GM12801 (cell line): ENCODE measurements around the gene CFHR5.
"Not testable (repeated sequence)": the region's sequence is repeated elsewhere in the genome, so short reads cannot be mapped to it uniquely, and the experiment has no call there.

Experiments
- TF ChIP-seq, protein P1 (sequence below): IDR thresholded peaks from one replicate; pipeline ENCODE4 v1.5.1; 2011; ENCODE audit warnings: control low read depth; ENCODE audit not compliant: insufficient read length; ENCODE audit errors: extremely low read depth

Gene CFHR5

DNA sequence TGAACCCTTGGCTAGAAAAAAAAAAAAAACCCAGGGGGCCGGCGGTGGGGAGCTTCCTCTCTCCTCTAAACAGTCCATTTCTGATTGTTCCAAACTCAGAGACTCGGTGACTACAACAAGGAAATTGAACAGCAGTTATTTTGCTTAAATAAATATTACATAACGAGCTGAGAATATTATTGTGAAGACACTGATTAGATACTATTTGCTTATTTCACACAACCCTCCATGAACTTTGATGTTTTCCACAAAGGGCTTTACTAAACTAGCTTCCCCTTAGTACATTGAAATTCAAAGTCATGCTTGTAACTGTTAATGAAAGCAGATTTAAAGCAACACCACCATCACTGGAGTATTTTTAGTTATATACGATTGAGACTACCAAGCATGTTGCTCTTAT is at the start of gene CFHR5:
Gene CFHR5, plus strand, starts transcription at position 279 of the 400 bp plus-strand sequence. Its CDS starts 109 bp downstream, at position 388.
- TF ChIP-seq, protein P1, sequence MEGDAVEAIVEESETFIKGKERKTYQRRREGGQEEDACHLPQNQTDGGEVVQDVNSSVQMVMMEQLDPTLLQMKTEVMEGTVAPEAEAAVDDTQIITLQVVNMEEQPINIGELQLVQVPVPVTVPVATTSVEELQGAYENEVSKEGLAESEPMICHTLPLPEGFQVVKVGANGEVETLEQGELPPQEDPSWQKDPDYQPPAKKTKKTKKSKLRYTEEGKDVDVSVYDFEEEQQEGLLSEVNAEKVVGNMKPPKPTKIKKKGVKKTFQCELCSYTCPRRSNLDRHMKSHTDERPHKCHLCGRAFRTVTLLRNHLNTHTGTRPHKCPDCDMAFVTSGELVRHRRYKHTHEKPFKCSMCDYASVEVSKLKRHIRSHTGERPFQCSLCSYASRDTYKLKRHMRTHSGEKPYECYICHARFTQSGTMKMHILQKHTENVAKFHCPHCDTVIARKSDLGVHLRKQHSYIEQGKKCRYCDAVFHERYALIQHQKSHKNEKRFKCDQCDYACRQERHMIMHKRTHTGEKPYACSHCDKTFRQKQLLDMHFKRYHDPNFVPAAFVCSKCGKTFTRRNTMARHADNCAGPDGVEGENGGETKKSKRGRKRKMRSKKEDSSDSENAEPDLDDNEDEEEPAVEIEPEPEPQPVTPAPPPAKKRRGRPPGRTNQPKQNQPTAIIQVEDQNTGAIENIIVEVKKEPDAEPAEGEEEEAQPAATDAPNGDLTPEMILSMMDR = no peak

DNA sequence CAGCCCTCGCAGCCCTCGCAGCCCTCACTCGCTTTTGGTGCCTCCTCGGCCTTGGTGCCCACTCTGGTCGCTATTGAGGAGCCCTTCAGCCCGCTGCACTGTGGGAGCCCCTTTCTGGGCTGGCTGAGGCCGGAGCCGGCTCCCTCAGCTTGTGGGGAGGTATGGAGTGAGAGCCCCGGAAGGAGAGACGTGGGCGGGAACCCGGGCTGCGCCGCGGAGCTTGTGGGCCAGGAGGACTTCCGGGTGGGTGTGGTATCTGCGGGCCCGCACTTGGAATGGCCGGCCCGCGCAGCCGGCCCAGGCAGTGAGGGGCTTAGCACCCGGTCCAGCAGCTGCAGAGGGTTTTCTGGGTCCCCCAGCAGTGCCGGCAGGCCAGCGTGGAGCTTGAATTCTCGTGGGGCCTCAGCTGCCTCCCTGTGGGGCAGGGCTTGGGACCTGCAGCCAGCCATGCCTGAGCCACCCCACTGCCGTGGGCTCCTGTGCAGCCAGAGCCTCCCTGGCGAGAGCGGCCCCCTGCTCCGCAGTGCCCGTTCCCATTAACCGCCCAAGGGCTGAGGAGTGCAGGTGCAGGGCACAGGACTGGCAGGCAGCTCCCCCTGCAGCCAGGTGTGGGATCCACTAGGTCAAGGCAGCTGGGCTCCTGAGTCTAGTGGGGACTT is 43.7 kb upstream of the CFHR5 start:
- TF ChIP-seq, protein P1 = no peak

DNA sequence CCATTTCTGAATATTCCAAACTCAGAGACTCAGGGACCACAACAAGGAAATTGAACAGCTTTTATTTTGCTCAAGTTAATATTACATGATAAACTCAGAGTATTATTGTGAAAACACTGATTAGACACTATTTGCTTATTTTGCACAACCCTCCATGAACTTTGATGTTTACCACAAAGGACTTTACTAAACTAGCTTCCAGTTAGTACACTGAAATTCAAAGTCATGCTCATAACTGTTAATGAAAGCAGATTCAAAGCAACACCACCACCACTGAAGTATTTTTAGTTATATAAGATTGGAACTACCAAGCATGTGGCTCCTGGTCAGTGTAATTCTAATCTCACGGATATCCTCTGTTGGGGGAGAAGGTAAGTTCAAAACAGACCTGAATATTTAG is 33.8 kb upstream of the CFHR5 start, which contains the start of gene CFHR2:
Gene CFHR2, plus strand, starts transcription at position 171 of the 400 bp plus-strand sequence. Its CDS starts 143 bp downstream, at position 314.
- TF ChIP-seq, protein P1 = not testable (repeated sequence)

DNA sequence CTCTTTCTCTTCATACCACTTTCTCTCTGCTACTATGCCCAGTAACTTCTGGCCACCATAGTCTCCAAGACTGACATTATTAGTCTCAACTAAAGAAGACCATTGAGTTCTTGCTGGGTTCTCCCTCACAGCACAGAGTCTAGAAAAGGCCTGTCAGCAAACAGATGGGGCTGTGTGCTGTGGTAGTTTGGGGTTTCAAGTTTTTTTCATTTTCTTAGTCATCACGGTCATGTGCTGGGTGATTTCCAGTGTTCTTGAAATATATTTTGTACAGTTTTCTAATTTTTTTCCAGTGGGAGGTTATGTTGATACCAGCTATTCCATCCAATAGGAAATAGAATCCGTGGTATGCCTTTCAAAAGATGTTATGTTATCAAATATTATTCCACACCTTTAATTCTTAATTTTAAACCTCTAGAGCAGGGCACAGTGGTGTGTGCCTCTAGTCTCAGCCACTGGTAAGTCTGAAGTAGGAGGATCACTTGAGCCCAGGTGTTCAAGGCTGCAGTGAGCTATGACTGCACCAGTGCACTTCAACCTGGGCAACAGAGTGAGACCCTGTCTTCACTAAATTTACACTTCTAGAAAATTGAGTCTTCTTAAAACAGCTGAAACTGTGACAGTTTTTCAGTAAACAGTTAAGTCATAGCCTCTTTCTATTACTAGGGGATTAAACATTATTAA is 25.5 kb upstream of the CFHR5 start:
- TF ChIP-seq, protein P1 = no peak

DNA sequence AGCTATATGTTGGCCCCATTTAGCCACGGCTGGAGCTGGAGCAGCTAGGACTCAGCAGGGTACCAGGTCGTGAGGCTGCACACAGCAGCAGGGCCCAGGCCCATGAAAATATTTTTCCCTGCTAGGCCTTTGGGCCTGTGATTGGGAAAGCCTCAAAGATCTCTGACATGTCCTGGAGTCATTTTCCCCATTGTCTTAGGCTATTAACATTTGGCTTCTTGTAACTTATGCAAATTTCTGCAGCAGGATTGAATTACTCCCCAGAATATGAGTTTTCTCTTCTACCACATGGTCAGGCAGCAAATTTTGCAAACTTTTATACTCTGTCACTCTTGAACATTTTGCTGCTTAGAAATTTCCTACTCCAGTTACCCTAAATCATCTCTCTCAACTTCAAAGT is 22.6 kb upstream of the CFHR5 start:
- TF ChIP-seq, protein P1 = no peak

DNA sequence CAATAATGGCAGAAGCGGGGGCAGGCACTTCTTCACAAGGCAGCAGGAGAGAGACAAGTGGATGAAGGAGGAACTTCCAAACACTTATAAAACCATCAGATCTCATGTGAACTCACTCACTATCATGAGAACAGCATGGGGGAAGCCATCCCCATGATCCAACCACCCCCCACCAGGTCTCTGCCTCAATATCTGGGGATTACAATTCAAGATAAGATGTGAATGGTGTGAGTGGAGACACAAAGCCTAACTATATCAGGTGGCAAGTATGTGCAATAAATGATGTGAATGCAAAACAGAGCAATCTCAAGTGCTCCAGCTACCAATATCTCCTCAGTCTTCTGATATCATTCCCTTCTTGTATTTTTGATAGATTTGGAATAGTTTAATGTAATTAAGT is 21.4 kb upstream of the CFHR5 start:
- TF ChIP-seq, protein P1 = no peak

DNA sequence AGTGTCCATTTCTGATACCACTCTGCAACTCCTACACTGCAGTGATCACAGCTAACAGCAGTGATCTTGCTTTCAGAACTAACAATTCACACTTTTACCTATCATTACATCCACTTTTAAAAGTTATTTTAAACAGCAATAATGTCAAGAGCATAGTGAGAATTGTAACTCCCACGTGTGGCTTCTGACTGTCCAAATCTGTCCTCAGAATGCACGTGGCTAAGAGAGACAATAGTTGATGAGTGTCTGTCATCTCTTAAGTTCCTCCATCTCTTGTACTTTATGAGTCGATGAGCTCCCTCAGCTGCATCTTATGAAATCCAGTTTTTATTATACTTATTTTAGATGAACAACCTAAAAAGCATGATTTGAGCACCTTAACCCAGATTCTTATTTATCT is 16.5 kb upstream of the CFHR5 start:
- TF ChIP-seq, protein P1 = no peak
